NT2/D1 (cell line): ENCODE measurements around the gene TRIM46.

Experiments
- SUZ12 ChIP-seq: IDR thresholded peaks from 2 replicates; pipeline ENCODE4 v1.6.1; 2011; ENCODE audit not compliant: insufficient read length, insufficient read depth; ENCODE audit errors: extremely low read depth
- ZNF274 ChIP-seq: IDR thresholded peaks from 2 replicates; pipeline ENCODE4 v1.6.1; 2011; ENCODE audit warnings: mild to moderate bottlenecking, low read depth, low read length

- TF ChIP-seq ZNF274 = no peak
- TF ChIP-seq SUZ12 = no peak
These were observed 27.3 kb downstream of the TRIM46 start for GRCh38 chr1:155200920-155201319.
